CD8-positive, alpha-beta memory T cell (primary cell): ENCODE measurements around the gene DDX27. TPM values are rescaled to one million over a fixed set of nuclear protein-coding genes. Genes with fewer than 3 reads are reported as not detected.

Experiments
- CTCF ChIA-PET: fragments of 350-600 bp; sonication (Branson Sonifier 250); formaldehyde crosslinking; loops from one replicate; lab custom pipeline; 2021; ENCODE audit warnings: antibody characterized with exemption; lab: Charles Lee
- POLR2A ChIA-PET: fragments of 350-600 bp; sonication (Branson Sonifier 250); formaldehyde crosslinking; loops from one replicate; lab custom pipeline; 2021; ENCODE audit warnings: antibody characterized with exemption; lab: Charles Lee
- DNase-seq, 5 donors: peaks; one replicate each; pipeline versions ENCODE4 v3.0.0 to v3.0.0-alpha.2; 2020 to 2022; ENCODE audit warnings: mixed read lengths in 1 of 5
- H3K27ac ChIP-seq: one replicate; pipeline ENCODE4 v1.7.0; 2013; ENCODE audit warnings: low read depth, mild to moderate bottlenecking, low read length, moderate library complexity
- H3K27me3 ChIP-seq: 2 replicates; pipeline ENCODE4 v1.7.0; 2013; ENCODE audit warnings: low read length, mild to moderate bottlenecking; ENCODE audit not compliant: insufficient read depth, poor library complexity, severe bottlenecking
- H3K36me3 ChIP-seq: 2 replicates; pipeline ENCODE4 v1.7.0; 2013; ENCODE audit warnings: mild to moderate bottlenecking, low read length, moderate library complexity; ENCODE audit not compliant: insufficient read depth
- H3K4me1 ChIP-seq: 2 replicates; pipeline ENCODE4 v1.7.0; 2013; ENCODE audit warnings: mild to moderate bottlenecking, low read length, moderate library complexity; ENCODE audit not compliant: insufficient read depth
- H3K4me3 ChIP-seq: 2 replicates; pipeline ENCODE4 v1.7.0; 2013; ENCODE audit warnings: mild to moderate bottlenecking, low read length
- H3K9me3 ChIP-seq: 2 replicates; pipeline ENCODE4 v1.7.0; 2013; ENCODE audit warnings: mild to moderate bottlenecking, low read length
- H3K27ac Mint-ChIP-seq, 8 donors: one replicate each; pipeline ENCODE4 v1.8.0; 2020 to 2021; ENCODE audit warnings: mixed read lengths in 8 of 8, mild to moderate bottlenecking in 6 of 8, inconsistent platforms in 3 of 8, moderate library complexity in 3 of 8
- H3K27me3 Mint-ChIP-seq, 2 donors: one replicate each; pipeline ENCODE4 v1.8.0; 2020 to 2021; ENCODE audit warnings: mixed read lengths in 2 of 2, mild to moderate bottlenecking in 1 of 2, moderate library complexity in 1 of 2
- H3K36me3 Mint-ChIP-seq, 3 donors: one replicate each; pipeline ENCODE4 v1.8.0; 2020 to 2021; ENCODE audit warnings: mixed read lengths in 3 of 3, inconsistent platforms in 1 of 3, mild to moderate bottlenecking in 1 of 3
- H3K4me1 Mint-ChIP-seq, 3 donors: one replicate each; pipeline ENCODE4 v1.8.0; 2020 to 2021; ENCODE audit warnings: mixed read lengths in 3 of 3, inconsistent platforms in 1 of 3, mild to moderate bottlenecking in 1 of 3
- H3K4me3 Mint-ChIP-seq, 7 donors: one replicate each; pipeline ENCODE4 v1.8.0; 2020 to 2021; ENCODE audit warnings: mixed read lengths in 7 of 7, mild to moderate bottlenecking in 6 of 7, moderate library complexity in 4 of 7, inconsistent platforms in 2 of 7
- H3K9me3 Mint-ChIP-seq, 5 donors: one replicate each; pipeline ENCODE4 v1.8.0; 2020 to 2022; ENCODE audit warnings: mixed read lengths in 5 of 5, mild to moderate bottlenecking in 3 of 5, moderate library complexity in 2 of 5, inconsistent platforms in 1 of 5
- polyA plus RNA-seq: library from polyadenylated mRNA; unstranded; fragments of 300-500 nt; fragmentation: Illumina TruSeq; gene quantifications from one replicate; pipeline ENCODE4 v1.2.3, GENCODE V29; 2021
- total RNA-seq, 2 experiments: library from RNA; stranded (reverse); gene quantifications; one replicate each; pipeline ENCODE4 v1.2.3, GENCODE V29; 2021

The DDX27 gene
- total and polyA plus RNA-seq, 3 experiments from 2014 or later = 50.1 to 68.7 (median 67.3) TPM

DNA sequence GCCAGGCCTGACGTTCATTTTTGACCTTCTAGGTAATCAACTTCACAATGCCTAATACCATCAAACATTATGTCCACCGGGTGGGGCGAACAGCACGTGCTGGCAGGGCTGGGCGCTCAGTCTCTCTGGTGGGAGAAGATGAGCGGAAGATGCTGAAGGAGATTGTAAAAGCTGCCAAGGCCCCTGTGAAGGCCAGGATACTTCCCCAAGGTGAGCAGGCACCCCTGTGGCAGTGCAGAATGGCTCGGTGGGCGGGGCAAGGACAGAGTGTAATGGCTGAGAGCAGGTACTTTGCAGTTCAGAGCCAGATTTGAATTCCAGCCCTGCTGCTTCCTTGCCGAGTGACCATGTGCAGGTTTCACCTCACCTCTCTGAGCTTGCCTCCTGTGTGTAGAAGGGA is 17.1 kb downstream of the DDX27 start:
- Mint-ChIP-seq H3K4me3 (no peak overlapping the region), H3K4me1 (peaks cover 0 to 5% (median 0%) of the 10 kb centered on the region in 3 donors), H3K9me3 (no peaks in the 10 kb centered on the region), H3K27ac (peak overlapping the region in 3 of 8 donors; percentile 26 to 77 (median 68)), H3K27me3 (no peaks in the 10 kb centered on the region), H3K36me3 (peaks cover 15 to 85% (median 29%) of the 10 kb centered on the region in 3 donors)
- Histone ChIP-seq H3K36me3 (peaks cover 63% of the 10 kb centered on the region), H3K27ac (no peak overlapping the region), H3K9me3 (no peaks in the 10 kb centered on the region), H3K4me1 (no peaks in the 10 kb centered on the region), H3K27me3 (no peaks in the 10 kb centered on the region), H3K4me3 (no peak overlapping the region)
- POLR2A ChIA-PET = no interaction called here
- CTCF ChIA-PET = interaction anchor here (1.4 to 3.0 kb wide), 2 partner anchors 17 to 19 kb away, joined by 4 to 12 read pairs; no protein-coding TSS in a partner anchor
- DNase-seq = no peak

DNA sequence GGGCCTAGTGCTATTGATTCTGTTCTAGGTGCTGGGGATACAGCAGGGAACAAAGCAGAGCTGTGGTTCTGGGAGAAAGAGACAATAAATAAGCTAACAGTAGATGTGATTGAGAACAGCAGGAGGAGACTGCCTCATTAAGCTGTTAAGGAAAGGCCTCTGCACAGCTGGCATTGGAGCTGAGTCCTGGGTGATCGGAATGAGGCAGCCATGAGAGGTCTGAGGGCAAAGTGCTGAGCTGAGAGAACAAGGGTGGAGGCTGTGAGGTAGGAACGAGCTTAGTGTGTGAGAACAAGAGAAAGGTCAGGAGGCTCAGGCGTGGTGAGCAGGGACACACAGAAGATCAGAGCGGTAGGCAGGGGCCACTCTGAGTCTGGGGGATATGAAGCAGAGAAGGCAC is 18.3 kb downstream of the DDX27 start:
- CTCF ChIA-PET = interaction anchor here (1.1 to 3.0 kb wide), 7 partner anchors 8 to 105 kb away, joined by 3 to 12 read pairs (median 3); no protein-coding TSS in a partner anchor
- no peak for DNase-seq
- Mint-ChIP-seq H3K27me3 (no peaks in the 10 kb centered on the region), H3K4me3 (no peak overlapping the region), H3K9me3 (no peaks in the 10 kb centered on the region), H3K27ac (peak overlapping the region in 6 of 8 donors; percentile 5 to 62 (median 27)), H3K36me3 (peaks cover 13 to 88% (median 29%) of the 10 kb centered on the region in 3 donors), H3K4me1 (peaks cover 0 to 4% (median 0%) of the 10 kb centered on the region in 3 donors)
- Histone ChIP-seq H3K4me1 (no peaks in the 10 kb centered on the region), H3K4me3 (no peak overlapping the region), H3K27ac (no peak overlapping the region), H3K27me3 (no peaks in the 10 kb centered on the region), H3K36me3 (peaks cover 63% of the 10 kb centered on the region), H3K9me3 (no peaks in the 10 kb centered on the region)
- POLR2A ChIA-PET = no interaction called here

DNA sequence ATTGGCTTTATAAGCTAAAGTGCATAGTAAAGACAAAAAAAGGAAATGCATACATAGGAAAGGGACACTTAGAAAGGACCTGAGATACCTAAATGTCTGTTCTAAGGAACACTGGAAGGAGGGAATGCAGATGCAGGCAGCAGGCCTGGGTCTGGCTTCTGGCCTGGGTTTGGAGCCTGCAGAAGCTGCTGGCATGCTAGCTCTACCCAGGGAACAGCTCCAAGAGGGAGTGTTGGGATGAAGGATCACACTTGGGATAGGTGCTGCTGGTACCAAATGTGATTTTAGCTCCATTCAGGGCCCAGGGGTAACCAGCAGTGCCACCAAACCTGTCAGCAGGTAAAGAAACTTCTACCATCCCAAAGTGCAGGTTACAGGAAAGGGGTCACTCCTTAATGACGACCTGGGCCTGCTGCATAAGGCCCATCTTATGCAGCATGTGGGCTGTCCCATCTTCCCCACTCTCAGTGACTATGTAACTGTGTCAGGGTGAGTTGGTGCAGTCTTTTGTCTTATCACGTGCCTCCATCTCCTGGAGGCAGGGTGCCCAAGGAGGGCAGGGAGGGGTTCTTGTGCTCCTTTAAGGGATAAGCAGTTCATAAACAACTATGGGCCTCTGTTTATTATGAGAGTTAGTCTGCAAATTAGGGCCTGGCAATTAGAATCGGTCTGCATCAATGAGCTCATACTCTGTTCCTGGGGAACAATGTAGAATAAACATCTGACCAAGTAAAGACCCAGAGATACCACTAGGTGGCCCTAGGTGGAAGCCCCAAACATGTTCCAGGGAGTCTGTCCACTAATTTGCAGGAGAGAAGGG is 26.9 kb downstream of the DDX27 start:
- Histone ChIP-seq H3K36me3 (peaks cover 52% of the 10 kb centered on the region), H3K27me3 (no peaks in the 10 kb centered on the region), H3K27ac (no peak overlapping the region), H3K4me3 (no peak overlapping the region), H3K9me3 (no peaks in the 10 kb centered on the region), H3K4me1 (no peaks in the 10 kb centered on the region)
- peak overlapping the region in 6 of 8 donors; percentile 3 to 76 (median 35) for H3K27ac Mint-ChIP-seq
- peaks cover 4 to 93% (median 20%) of the 10 kb centered on the region in 3 donors for H3K36me3 Mint-ChIP-seq
- no peak overlapping the region for H3K4me3 Mint-ChIP-seq
- CTCF ChIA-PET = interaction anchor here (0.6 to 2.6 kb wide), 13 partner anchors 8 to 239 kb away, joined by 3 to 11 read pairs (median 4); partner anchors contain the start of gene STAU1
- POLR2A ChIA-PET = interaction anchor here (0.5 to 1.3 kb wide), 3 partner anchors 32 to 199 kb away, joined by 3 to 5 read pairs (median 3); partner anchors contain the start of gene ZNFX1
- H3K4me1 Mint-ChIP-seq = peaks cover 0 to 7% (median 5%) of the 10 kb centered on the region in 3 donors
- DNase-seq = peak in 2 of 5 donors; percentile 13 to 33
- no peaks in the 10 kb centered on the region for H3K9me3 Mint-ChIP-seq
- H3K27me3 Mint-ChIP-seq = no peaks in the 10 kb centered on the region

DNA sequence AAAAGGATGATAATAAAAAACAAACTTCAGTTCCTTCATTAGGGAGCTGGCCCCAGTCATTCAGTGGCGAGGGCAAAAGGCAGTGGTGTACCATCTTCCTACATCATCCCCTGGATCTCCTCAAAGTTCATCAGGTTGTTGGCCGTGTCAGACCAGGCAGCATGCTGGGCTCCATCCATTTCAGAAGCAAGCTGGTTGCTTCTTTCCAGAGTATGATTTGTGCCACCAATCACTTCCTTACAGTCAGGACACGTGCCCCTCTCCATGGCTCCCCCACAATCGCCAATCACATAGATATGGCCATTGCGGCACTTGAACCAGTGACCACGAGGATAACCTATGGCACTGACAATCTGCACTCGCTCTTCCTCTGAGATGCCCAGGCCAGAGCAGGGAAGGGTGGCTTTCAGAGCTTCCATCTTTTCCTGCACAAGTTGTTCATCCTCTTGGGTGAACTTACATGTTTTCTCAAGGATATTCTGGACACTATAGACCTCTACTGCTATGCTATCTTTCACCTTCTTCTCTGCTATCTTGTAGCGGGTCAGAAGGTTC is 28.0 kb downstream of the DDX27 start:
- H3K9me3 Mint-ChIP-seq = no peaks in the 10 kb centered on the region
- POLR2A ChIA-PET = interaction anchor here (1.3 kb wide), 1 partner anchor 31 kb away, joined by 5 read pairs; the partner anchor contains the start of gene ZNFX1
- no peak for DNase-seq
- H3K27me3 ChIP-seq = no peaks in the 10 kb centered on the region
- no peaks in the 10 kb centered on the region for H3K4me1 ChIP-seq
- H3K36me3 Mint-ChIP-seq = peaks cover 7 to 89% (median 20%) of the 10 kb centered on the region in 3 donors
- CTCF ChIA-PET = interaction anchor here (0.7 to 2.6 kb wide), 8 partner anchors 11 to 76 kb away, joined by 3 to 11 read pairs (median 4); no protein-coding TSS in a partner anchor
- no peaks in the 10 kb centered on the region for H3K27me3 Mint-ChIP-seq
- H3K4me3 Mint-ChIP-seq = no peak overlapping the region
- peak overlapping the region in 4 of 8 donors; percentile 14 to 70 (median 44) for H3K27ac Mint-ChIP-seq
- peaks cover 55% of the 10 kb centered on the region for H3K36me3 ChIP-seq
- H3K27ac ChIP-seq = no peak overlapping the region
- no peaks in the 10 kb centered on the region for H3K9me3 ChIP-seq
- H3K4me1 Mint-ChIP-seq = peaks cover 0 to 7% (median 5%) of the 10 kb centered on the region in 3 donors
- no peak overlapping the region for H3K4me3 ChIP-seq

DNA sequence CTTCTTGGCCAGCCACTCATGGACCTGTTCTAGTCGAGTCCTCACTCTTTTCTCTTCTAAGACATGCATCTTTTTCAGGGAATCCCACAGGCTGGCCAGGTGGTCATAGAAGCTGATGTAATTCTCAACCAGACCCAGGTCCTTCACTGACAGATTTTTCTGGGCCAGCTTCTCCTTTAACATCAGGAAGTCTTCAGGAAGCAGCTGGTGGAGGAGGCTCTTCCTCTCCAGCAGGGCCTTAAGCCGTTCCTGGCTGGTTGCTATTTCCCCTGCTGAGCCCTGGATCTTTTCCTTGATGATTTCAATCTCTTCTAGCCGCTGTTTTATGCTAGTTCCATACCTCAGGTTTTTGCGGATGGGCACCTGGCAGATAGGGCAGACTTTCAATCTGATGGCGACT is 28.6 kb downstream of the DDX27 start:
- CTCF ChIA-PET = interaction anchor here (0.7 to 0.8 kb wide), 3 partner anchors 10 to 75 kb away, joined by 3 to 4 read pairs (median 3); no protein-coding TSS in a partner anchor
- H3K36me3 Mint-ChIP-seq = peaks cover 7 to 90% (median 24%) of the 10 kb centered on the region in 3 donors
- H3K9me3 ChIP-seq = no peaks in the 10 kb centered on the region
- POLR2A ChIA-PET = no interaction called here
- H3K27me3 ChIP-seq = no peaks in the 10 kb centered on the region
- DNase-seq = no peak
- no peaks in the 10 kb centered on the region for H3K27me3 Mint-ChIP-seq
- H3K9me3 Mint-ChIP-seq = no peaks in the 10 kb centered on the region
- peaks cover 56% of the 10 kb centered on the region for H3K36me3 ChIP-seq
- peak overlapping the region in 4 of 8 donors; percentile 14 to 53 (median 36) for H3K27ac Mint-ChIP-seq
- no peaks in the 10 kb centered on the region for H3K4me1 ChIP-seq
- H3K4me3 Mint-ChIP-seq = no peak overlapping the region
- no peak overlapping the region for H3K4me3 ChIP-seq
- H3K27ac ChIP-seq = no peak overlapping the region
- peaks cover 0 to 7% (median 5%) of the 10 kb centered on the region in 3 donors for H3K4me1 Mint-ChIP-seq

DNA sequence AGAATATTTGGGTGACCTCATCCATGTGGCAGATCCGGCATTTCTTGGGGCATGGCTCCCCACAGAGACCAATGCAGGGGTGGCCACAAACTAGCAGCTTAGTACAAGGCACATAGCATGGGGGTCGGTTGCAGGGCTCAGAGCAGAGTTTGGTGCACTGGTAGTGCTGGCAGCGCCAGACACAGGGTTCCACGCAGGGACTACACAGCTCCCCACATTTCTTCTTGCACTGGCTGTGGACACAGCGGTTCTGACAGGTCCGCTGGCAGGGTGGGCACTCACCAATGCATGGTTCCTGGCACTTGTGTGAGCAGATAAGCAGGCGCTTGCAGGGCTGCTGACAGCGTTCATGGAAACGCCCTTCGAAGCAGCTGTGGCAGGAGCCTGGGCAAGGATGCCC is 29.1 kb downstream of the DDX27 start:
- CTCF ChIA-PET = no interaction called here
- no peaks in the 10 kb centered on the region for H3K9me3 ChIP-seq

DNA sequence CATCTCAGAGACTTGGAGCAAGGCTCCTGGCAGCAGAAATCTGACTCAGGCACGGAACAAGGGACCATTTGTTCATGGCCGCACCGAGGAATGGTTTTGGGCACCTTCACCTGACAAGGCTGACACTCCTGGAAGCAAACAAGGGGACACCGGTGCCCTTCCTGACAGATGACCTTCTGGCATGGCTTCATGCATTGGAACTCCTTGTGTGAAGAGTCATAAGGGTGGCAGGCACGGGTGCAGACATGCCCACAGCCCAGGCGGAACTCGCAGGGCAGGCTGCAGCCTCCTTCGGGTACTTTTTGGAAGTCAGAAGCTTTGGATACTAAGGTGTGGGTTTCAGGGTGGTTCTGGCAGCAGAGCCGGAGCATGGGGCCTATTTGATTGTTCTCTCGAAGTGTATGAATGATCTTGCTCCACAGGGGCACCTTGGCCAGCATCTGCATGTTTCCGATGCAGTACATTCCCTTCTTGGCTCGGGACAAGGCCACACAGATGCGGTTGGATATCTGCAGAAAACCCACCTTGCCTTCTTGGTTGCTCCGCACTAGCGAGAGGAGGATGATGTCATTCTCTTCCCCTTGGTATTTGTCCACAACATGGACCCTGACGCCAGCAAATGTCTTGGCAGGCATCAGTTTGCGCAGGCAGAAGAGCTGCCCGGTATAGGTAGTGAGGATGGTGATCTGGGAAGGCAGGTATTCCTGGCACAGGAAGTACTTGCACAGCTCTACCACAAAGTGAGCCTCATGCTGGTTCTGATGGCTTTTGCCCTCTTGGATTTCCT is 29.9 kb downstream of the DDX27 start:
- Mint-ChIP-seq H3K9me3 (no peaks in the 10 kb centered on the region), H3K4me3 (no peak overlapping the region), H3K4me1 (peaks cover 0 to 7% (median 5%) of the 10 kb centered on the region in 3 donors), H3K27ac (peak overlapping the region in 2 of 8 donors; percentile 58 to 80), H3K27me3 (no peaks in the 10 kb centered on the region), H3K36me3 (peaks cover 7 to 90% (median 22%) of the 10 kb centered on the region in 3 donors)
- ChIA-PET CTCF (interaction anchor here (1.2 kb wide), 1 partner anchor 116 kb away, joined by 3 read pairs; no protein-coding TSS in a partner anchor), POLR2A (interaction anchor here (0.6 kb wide), 1 partner anchor 688 kb away, joined by 3 read pairs; no protein-coding TSS in a partner anchor)
- Histone ChIP-seq H3K27me3 (no peaks in the 10 kb centered on the region), H3K4me1 (no peaks in the 10 kb centered on the region), H3K36me3 (peaks cover 57% of the 10 kb centered on the region), H3K27ac (no peak overlapping the region), H3K4me3 (no peak overlapping the region), H3K9me3 (no peaks in the 10 kb centered on the region)
- DNase-seq = no peak

More for the DNA sequence above, 29.1 kb downstream of the DDX27 start:
- H3K27ac Mint-ChIP-seq = peak overlapping the region in 3 of 8 donors; percentile 14 to 80 (median 38)
- no peak overlapping the region for H3K4me3 Mint-ChIP-seq
- Histone ChIP-seq H3K36me3 (peaks cover 57% of the 10 kb centered on the region), H3K4me1 (no peaks in the 10 kb centered on the region), H3K4me3 (no peak overlapping the region), H3K27me3 (no peaks in the 10 kb centered on the region), H3K27ac (no peak overlapping the region)
- H3K4me1 Mint-ChIP-seq = peaks cover 0 to 7% (median 5%) of the 10 kb centered on the region in 3 donors
- peaks cover 7 to 90% (median 28%) of the 10 kb centered on the region in 3 donors for H3K36me3 Mint-ChIP-seq
- no peaks in the 10 kb centered on the region for H3K27me3 Mint-ChIP-seq
- POLR2A ChIA-PET = no interaction called here
- no peaks in the 10 kb centered on the region for H3K9me3 Mint-ChIP-seq
- no peak for DNase-seq
